DND-41 (cell line): ENCODE results near the gene ITPR1.
A peak's percentile ranks its signal among the peaks of the same experiment; 100 is the strongest.

Experiments used
- ATAC-seq: fragments of 200-7000 bp; cut with Tn5 transposase; 3 replicates; pipeline ENCODE4 v1.9.1; 2021; ENCODE audit warnings: low read depth; ENCODE audit not compliant: insufficient read depth
- DNase-seq: peaks from one replicate; pipeline ENCODE4 v3.0.0-alpha.2; 2020
- H2AFZ ChIP-seq: 2 replicates; pipeline ENCODE4 v1.6.0; 2012; ENCODE audit warnings: low read depth, low read length
- H3K27ac ChIP-seq: 2 replicates; pipeline ENCODE4 v1.5.1; 2012; ENCODE audit warnings: low read length, inconsistent platforms
- H3K27me3 ChIP-seq: fragments of 200-600 bp; sonication (generic); 2 replicates; pipeline ENCODE4 v1.6.0; 2012; ENCODE audit warnings: low read length, mild to moderate bottlenecking, inconsistent platforms; ENCODE audit not compliant: insufficient read depth, poor library complexity
- H3K36me3 ChIP-seq: 2 replicates; pipeline ENCODE4 v1.5.1; 2012; ENCODE audit warnings: low read length, inconsistent platforms; ENCODE audit not compliant: insufficient read depth
- H3K4me1 ChIP-seq: 2 replicates; pipeline ENCODE4 v1.5.1; 2012; ENCODE audit warnings: mild to moderate bottlenecking, low read length; ENCODE audit not compliant: insufficient read depth
- H3K4me2 ChIP-seq: 2 replicates; pipeline ENCODE4 v1.6.0; 2012; ENCODE audit warnings: mild to moderate bottlenecking, moderate library complexity, low read length, inconsistent platforms; ENCODE audit not compliant: insufficient read depth
- H3K4me3 ChIP-seq, 2 experiments: fragments of 200-600 bp in 1 of 2; shearing (Covaris generic) in 1 of 2; 2 replicates each; pipeline ENCODE4 v1.5.1; 2012 to 2016; ENCODE audit warnings: inconsistent platforms in 2 of 2, low read length in 2 of 2, mild to moderate bottlenecking in 2 of 2, low read depth in 1 of 2, moderate library complexity in 1 of 2
- H3K79me2 ChIP-seq: 2 replicates; pipeline ENCODE4 v1.6.0; 2012; ENCODE audit warnings: low read length, inconsistent platforms; ENCODE audit not compliant: insufficient read depth
- H3K9ac ChIP-seq: 2 replicates; pipeline ENCODE4 v1.6.0; 2012; ENCODE audit warnings: low read depth, mild to moderate bottlenecking, inconsistent platforms, low read length, moderate library complexity
- H3K9me3 ChIP-seq: 2 replicates; pipeline ENCODE4 v1.5.1; 2012; ENCODE audit warnings: low read length, moderate library complexity, mild to moderate bottlenecking, inconsistent platforms; ENCODE audit not compliant: insufficient read depth, severe bottlenecking
- H4K20me1 ChIP-seq: 2 replicates; pipeline ENCODE4 v1.6.0; 2012; ENCODE audit warnings: low read length; ENCODE audit not compliant: insufficient read depth
- CTCF ChIP-seq: IDR thresholded peaks from 2 replicates; pipeline ENCODE4 v1.5.1; 2012; ENCODE audit warnings: borderline replicate concordance, low read length, moderate library complexity, mild to moderate bottlenecking; ENCODE audit not compliant: poor library complexity, severe bottlenecking; ENCODE audit errors: extremely low read depth
- EZH2 ChIP-seq: IDR thresholded peaks from 3 replicates; pipeline ENCODE4 v1.6.1; 2012; ENCODE audit warnings: borderline replicate concordance, low read depth, mild to moderate bottlenecking, moderate library complexity, low read length, inconsistent platforms; ENCODE audit not compliant: severe bottlenecking

ITPR1 gene

GRCh38 chr3:4866866-4867265, 373.7 kb downstream of the ITPR1 start:
- DNase-seq (no peak), ATAC-seq (no peak)
- Histone ChIP-seq H3K4me1 (peaks cover 33% of the 10 kb centered on the region), H2AFZ (peak overlapping the region; percentile 30; the same call in 1 of the 2 replicates), H3K27me3 (no peaks in the 10 kb centered on the region), H3K9me3 (peaks cover 11% of the 10 kb centered on the region), H3K9ac (peak overlapping the region; percentile 56; the same call in 1 of the 2 replicates), H4K20me1 (no peaks in the 10 kb centered on the region), H3K27ac (peak overlapping the region; percentile 48; the same call in 1 of the 2 replicates), H3K36me3 (no peaks in the 10 kb centered on the region), H3K79me2 (no peaks in the 10 kb centered on the region), H3K4me2 (peak overlapping the region; percentile 76), H3K4me3 (0 out of 4 replicates have a peak overlapping the region, but pooled peaks of 1 of the 2 experiments have one; percentile 3)
- no peak for TF ChIP-seq CTCF
- TF ChIP-seq EZH2: no peak

DNA sequence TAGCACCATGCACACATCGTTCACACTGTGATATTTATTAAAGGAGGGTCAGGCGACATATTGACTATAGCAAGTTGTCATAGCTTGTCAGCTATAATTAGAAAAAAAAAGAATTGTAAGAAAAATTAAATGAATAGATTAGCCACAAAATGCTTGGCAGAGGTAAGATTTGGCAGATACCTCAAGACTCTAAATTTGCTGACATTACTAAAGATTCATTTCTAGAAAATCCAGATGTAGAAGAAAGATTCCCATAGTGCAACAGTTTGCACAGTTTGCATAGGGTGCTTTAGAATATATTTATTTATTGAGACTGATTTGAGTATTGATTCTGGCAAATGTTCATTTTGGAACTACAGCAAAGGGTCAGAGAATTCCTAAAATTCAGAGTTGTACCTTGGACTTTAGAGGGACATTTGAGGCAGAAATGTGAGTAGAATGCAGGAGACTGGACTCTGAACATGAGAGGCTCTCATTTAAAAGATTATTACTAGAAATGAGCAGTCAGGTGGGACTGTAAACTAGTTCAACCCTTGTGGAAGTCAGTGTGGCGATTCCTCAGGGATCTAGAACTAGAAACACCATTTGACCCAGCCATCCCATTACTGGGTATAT, 384.1 kb downstream of the ITPR1 start:
- H3K79me2 ChIP-seq: no peaks in the 10 kb centered on the region
- H3K9ac ChIP-seq: no peak overlapping the region
- H3K27ac ChIP-seq: no peak overlapping the region
- H3K27me3 ChIP-seq: no peaks in the 10 kb centered on the region
- no peaks in the 10 kb centered on the region for H3K36me3 ChIP-seq
- no peak overlapping the region for H3K4me2 ChIP-seq
- no peaks in the 10 kb centered on the region for H4K20me1 ChIP-seq
- ATAC-seq (no peak), DNase-seq (no peak)
- H3K4me1 ChIP-seq: no peaks in the 10 kb centered on the region; the same call in 1 of the 2 replicates
- no peak overlapping the region for H3K4me3 ChIP-seq
- H3K9me3 ChIP-seq: no peaks in the 10 kb centered on the region
- no peak overlapping the region for H2AFZ ChIP-seq
- TF ChIP-seq EZH2: no peak
- no peak for TF ChIP-seq CTCF

DNA sequence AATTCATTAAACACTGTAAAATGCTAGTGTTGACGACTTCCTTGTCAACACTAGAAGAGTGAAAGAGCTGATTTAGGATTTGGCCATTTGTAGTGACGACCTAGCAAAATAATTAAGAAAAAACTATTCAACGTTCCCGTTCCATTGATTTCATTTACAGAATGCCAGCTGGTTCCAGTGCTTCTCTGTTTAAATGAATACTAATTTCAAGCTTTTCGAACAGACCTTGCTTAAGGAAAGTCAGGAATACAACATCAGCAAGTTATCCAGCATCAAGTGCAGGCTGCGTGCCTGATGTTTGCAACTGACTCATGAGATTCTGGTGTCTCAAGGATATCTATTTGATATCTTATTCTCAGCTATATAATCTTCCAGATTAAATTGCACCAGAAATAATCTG, 387.7 kb downstream of the ITPR1 start:
- Histone ChIP-seq H3K79me2 (no peaks in the 10 kb centered on the region), H3K36me3 (no peaks in the 10 kb centered on the region), H3K9me3 (no peaks in the 10 kb centered on the region), H3K4me1 (no peaks in the 10 kb centered on the region), H4K20me1 (no peaks in the 10 kb centered on the region), H3K4me3 (no peak overlapping the region), H2AFZ (no peak overlapping the region), H3K9ac (no peak overlapping the region), H3K27ac (no peak overlapping the region), H3K4me2 (no peak overlapping the region), H3K27me3 (no peaks in the 10 kb centered on the region)
- ATAC-seq (no peak), DNase-seq (no peak)
- TF ChIP-seq CTCF: no peak
- TF ChIP-seq EZH2: no peak
